OCI-LY3 (cell line): Measurements from ENCODE around the gene CRB2.

Experiments used
- EZH2phosphoT487 ChIP-seq: fragments of 200-600 bp; shearing (Covaris generic); IDR thresholded peaks from 2 replicates; pipeline ENCODE4 v1.6.1; 2018; ENCODE audit warnings: antibody characterized with exemption, mixed run types, low read depth
- TF ChIP-seq, protein P1 (sequence below): fragments of 200-600, 300-600 bp; sonication (generic); IDR thresholded peaks from 2 replicates; pipeline ENCODE4 v1.5.1; 2014; ENCODE audit warnings: antibody characterized with exemption, low read length, low read depth

DNA sequence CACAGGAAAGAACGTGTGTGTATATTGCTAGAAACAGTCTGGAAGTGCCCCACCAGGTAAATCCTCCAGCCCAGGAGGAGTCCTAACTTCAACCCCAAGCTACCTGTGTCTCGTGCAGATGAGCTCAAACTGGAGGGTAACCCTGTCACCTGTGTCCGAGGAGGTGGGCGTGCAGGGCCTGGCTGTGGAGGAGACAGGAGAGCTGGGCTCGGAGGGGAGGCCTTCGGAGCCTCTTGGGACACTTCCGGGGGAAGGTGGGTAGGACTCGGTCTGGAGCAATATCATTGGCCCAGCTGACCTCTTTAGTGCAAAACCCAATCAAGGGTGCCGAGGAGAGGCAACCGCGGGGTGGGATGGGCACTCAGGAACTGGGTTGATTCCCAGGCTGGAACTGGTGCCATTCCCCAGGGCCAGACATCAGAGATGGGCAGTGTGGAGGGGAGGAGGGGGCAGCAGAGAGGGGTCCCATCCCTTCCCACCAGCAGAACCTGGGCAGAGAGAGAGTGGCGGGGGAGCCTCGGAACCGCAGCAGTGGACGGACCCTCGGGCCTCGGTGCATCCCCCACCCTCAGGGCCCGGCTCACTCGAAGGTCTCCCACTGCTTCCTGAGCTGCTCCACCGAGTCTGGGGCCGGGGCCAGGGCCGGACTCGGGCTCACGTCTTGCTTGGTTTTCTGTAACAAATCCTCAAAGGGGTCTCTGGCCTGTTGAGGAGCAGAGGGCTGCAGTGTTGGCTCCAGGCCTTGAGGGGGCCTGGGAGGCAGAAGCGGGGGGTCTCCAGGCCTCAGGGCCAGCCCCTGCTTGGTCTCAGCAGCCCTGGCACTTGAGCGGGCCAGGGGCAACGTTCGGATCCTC lies 25.1 kb downstream of the CRB2 start:
- TF ChIP-seq, protein P1, sequence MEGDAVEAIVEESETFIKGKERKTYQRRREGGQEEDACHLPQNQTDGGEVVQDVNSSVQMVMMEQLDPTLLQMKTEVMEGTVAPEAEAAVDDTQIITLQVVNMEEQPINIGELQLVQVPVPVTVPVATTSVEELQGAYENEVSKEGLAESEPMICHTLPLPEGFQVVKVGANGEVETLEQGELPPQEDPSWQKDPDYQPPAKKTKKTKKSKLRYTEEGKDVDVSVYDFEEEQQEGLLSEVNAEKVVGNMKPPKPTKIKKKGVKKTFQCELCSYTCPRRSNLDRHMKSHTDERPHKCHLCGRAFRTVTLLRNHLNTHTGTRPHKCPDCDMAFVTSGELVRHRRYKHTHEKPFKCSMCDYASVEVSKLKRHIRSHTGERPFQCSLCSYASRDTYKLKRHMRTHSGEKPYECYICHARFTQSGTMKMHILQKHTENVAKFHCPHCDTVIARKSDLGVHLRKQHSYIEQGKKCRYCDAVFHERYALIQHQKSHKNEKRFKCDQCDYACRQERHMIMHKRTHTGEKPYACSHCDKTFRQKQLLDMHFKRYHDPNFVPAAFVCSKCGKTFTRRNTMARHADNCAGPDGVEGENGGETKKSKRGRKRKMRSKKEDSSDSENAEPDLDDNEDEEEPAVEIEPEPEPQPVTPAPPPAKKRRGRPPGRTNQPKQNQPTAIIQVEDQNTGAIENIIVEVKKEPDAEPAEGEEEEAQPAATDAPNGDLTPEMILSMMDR, result no peak
- TF ChIP-seq EZH2phosphoT487, result no peak
